ENCODE results near the gene NFIX. TPM values are rescaled to one million over a fixed set of nuclear protein-coding genes. Genes with fewer than 3 reads are reported as not detected.
A peak's percentile ranks its signal among the peaks of the same experiment; 100 is the strongest.

Gene NFIX
- total and polyA plus RNA-seq, 7 donors: 10.6 to 104 (median 44.1) TPM

DNA sequence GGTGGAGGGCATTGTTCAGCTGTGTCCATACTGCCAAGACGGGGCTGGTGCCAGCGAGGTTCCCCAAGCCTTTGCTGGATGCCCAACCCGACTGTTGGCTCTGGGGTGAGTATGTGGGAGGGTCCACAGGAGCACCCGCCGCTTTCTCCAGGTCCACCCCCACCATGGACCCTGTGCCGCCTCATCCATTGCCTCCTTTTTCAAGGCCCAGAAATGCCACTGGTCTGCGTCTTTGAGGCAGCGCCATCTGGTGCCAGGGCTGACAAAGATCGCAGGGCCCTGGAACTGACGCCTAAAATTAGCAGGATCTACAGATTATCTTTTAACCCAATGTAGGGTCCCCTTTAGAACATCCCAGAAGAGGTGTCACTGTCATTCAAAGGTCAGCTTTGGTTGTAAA lies 34.6 kb downstream of the NFIX start:
- no peak overlapping the region for H3K4me3 ChIP-seq
- peaks cover 0 to 3% (median 0%) of the 10 kb centered on the region in 4 donors for H3K36me3 ChIP-seq
- intact Hi-C loops (cut with DNase I): loop anchor here (2.0 to 10.0 kb wide), 3 partner anchors 33 to 815 kb away; partner anchors contain the start of gene NFIX
- H3K27me3 ChIP-seq: no peaks in the 10 kb centered on the region
- DNase-seq: peak; percentile 73
- WGBS, 2 donors: 40 to 79% methylated on average over 10 of the region's 10 CpGs
- no peaks in the 10 kb centered on the region for H3K9me3 ChIP-seq
- no peak for TF ChIP-seq POLR2A (IDR thresholded peaks at IDR 0.05)
- TF ChIP-seq, protein P1, sequence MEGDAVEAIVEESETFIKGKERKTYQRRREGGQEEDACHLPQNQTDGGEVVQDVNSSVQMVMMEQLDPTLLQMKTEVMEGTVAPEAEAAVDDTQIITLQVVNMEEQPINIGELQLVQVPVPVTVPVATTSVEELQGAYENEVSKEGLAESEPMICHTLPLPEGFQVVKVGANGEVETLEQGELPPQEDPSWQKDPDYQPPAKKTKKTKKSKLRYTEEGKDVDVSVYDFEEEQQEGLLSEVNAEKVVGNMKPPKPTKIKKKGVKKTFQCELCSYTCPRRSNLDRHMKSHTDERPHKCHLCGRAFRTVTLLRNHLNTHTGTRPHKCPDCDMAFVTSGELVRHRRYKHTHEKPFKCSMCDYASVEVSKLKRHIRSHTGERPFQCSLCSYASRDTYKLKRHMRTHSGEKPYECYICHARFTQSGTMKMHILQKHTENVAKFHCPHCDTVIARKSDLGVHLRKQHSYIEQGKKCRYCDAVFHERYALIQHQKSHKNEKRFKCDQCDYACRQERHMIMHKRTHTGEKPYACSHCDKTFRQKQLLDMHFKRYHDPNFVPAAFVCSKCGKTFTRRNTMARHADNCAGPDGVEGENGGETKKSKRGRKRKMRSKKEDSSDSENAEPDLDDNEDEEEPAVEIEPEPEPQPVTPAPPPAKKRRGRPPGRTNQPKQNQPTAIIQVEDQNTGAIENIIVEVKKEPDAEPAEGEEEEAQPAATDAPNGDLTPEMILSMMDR (IDR thresholded peaks at IDR 0.05): peak; percentile 25 to 41 (median 37)
- TF ChIP-seq POLR2AphosphoS5 (IDR thresholded peaks at IDR 0.05): no peak
- peaks cover 0 to 100% (median 99%) of the 10 kb centered on the region in 4 donors for H3K4me1 ChIP-seq
- H3K27ac ChIP-seq: peak overlapping the region; percentile 20 to 98 (median 95)

DNA sequence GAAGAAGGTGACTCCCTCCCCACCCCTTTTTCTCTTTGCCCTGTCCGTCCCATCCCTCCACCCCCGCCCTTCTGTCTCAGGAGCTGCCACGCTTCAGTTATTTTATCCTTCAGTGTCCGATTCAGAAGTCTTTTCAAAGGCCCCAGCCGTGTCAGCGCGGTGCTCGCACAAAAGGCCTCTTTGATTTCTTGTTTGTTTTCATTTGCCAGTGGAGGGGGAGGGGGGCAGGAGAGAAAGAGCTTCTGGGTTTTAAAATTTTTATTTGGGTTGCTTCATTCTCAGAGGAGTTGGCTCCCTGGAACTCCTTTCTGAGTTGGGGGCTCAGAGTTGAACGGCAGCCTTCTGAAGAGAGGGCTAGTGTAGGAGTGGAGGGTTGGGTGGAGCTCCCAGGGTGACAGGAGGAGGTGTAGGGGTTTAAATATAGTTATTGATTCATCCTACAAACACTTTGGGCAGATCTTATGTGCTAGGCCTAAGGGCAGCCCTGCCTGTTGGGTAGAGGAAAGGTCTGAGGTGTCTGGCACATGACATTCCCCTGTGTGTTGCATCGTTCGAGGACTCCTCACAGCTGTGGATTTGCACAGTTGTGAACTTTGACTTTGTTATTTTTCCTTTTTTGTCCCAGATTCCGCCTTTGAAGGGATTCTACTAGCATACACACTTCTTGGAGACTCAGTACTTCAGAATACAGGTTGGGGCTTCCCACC lies 36.8 kb downstream of the NFIX start:
- H3K36me3 ChIP-seq: peaks cover 0 to 3% (median 0%) of the 10 kb centered on the region in 4 donors
- H3K4me3 ChIP-seq: no peak overlapping the region
- TF ChIP-seq POLR2A (IDR thresholded peaks at IDR 0.05) (no peak), EP300 (IDR thresholded peaks at IDR 0.05) (no peak), POLR2AphosphoS5 (IDR thresholded peaks at IDR 0.05) (no peak)
- TF ChIP-seq, protein P1 (IDR thresholded peaks at IDR 0.05): no peak
- H3K27ac ChIP-seq: peak overlapping the region; percentile 84 to 98 (median 95)
- H3K9me3 ChIP-seq: no peaks in the 10 kb centered on the region
- intact Hi-C loops (cut with DNase I): loop anchor here (2.0 to 5.0 kb wide), 3 partner anchors 29 to 49 kb away; partner anchors contain the start of gene NFIX
- 16 to 58% methylated on average over 12 of the region's 12 CpGs for WGBS, 2 donors
- H3K4me1 ChIP-seq: peaks cover 0 to 100% (median 100%) of the 10 kb centered on the region in 4 donors
- DNase-seq: no peak
- no peaks in the 10 kb centered on the region for H3K27me3 ChIP-seq

DNA sequence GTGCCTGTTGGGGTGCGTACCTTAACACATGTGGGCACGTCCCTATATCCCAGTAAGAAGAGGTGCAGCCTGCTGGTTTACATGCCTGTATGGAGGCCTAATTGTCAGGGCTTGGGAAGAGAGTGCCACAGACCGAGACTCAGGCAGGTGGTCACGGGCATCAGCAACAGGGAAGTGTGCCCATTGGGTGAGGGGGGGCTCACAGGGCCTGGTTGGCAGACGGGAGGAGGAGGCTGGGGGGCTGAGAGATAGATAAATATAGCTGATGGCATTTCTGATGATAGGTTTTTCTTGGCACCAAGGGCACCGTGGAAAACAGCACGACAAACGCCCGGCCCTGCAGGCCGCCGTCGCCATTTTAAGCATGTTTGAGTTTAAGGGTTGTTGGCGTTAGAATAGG lies 37.6 kb downstream of the NFIX start:
- H3K36me3 ChIP-seq: peaks cover 0 to 3% (median 0%) of the 10 kb centered on the region in 4 donors
- 76 to 90% methylated on average over 13 of the region's 13 CpGs for WGBS, 2 donors
- H3K27ac ChIP-seq: peak overlapping the region; percentile 84 to 98 (median 95)
- no peaks in the 10 kb centered on the region for H3K9me3 ChIP-seq
- no peak for DNase-seq
- H3K27me3 ChIP-seq: no peaks in the 10 kb centered on the region
- peaks cover 0 to 100% (median 100%) of the 10 kb centered on the region in 4 donors for H3K4me1 ChIP-seq
- no peak overlapping the region for H3K4me3 ChIP-seq
- TF ChIP-seq, protein P1 (IDR thresholded peaks at IDR 0.05): no peak
- TF ChIP-seq POLR2A (IDR thresholded peaks at IDR 0.05) (no peak), POLR2AphosphoS5 (IDR thresholded peaks at IDR 0.05) (no peak), EP300 (IDR thresholded peaks at IDR 0.05) (no peak)
- intact Hi-C loops (cut with DNase I): loop anchor here (2.0 to 5.0 kb wide), 2 partner anchors 28 to 36 kb away; partner anchors contain the start of gene NFIX

DNA sequence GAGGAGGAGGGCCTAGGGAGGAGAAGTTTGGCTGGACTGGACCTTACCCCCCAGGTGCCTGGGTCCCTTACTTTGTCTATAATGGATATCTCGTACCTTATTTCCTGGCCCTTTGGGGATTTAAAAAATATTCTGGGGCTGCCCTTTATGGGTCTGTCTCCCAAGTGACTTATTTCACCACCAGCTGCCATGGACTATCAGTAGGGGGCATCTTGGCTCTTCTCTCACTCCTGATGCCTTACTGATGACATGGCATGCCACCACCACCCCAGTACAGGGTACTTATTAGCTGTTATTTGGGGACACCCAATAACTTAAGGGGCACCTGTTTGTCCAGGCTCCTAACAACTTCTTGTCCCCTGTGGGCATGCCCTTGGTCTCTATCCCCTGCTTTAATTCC lies 38.0 kb downstream of the NFIX start:
- intact Hi-C loops (cut with DNase I): loop anchor here (2.0 to 5.0 kb wide), 2 partner anchors 28 to 36 kb away; partner anchors contain the start of gene NFIX

More for the DNA sequence above, 38.0 kb downstream of the NFIX start:
- no peaks in the 10 kb centered on the region for H3K27me3 ChIP-seq
- peaks cover 0 to 3% (median 0%) of the 10 kb centered on the region in 4 donors for H3K36me3 ChIP-seq
- no peaks in the 10 kb centered on the region for H3K9me3 ChIP-seq
- DNase-seq: no peak
- TF ChIP-seq POLR2AphosphoS5 (IDR thresholded peaks at IDR 0.05) (no peak), POLR2A (IDR thresholded peaks at IDR 0.05) (no peak), EP300 (IDR thresholded peaks at IDR 0.05) (no peak)
- TF ChIP-seq, protein P1 (IDR thresholded peaks at IDR 0.05): no peak
- peaks cover 0 to 100% (median 100%) of the 10 kb centered on the region in 4 donors for H3K4me1 ChIP-seq
- no peak overlapping the region for H3K4me3 ChIP-seq
- 84 to 94% methylated on average over 1 of the region's 1 CpG for WGBS, 2 donors
- peak overlapping the region; percentile 84 to 98 (median 95) for H3K27ac ChIP-seq

Data from sigmoid colon (tissue), 7 donors.